GM18873 (cell line): ENCODE measurements around the gene ANO7.

Experiments used
- ATAC-seq: cut with Tn5 transposase; IDR thresholded peaks from one replicate; pipeline ENCODE4 v1.9.1; 2021; ENCODE audit warnings: mild to moderate bottlenecking, moderate library complexity, moderate number of reproducible peaks; ENCODE audit not compliant: unreplicated experiment, low FRiP score

ANO7 gene

DNA sequence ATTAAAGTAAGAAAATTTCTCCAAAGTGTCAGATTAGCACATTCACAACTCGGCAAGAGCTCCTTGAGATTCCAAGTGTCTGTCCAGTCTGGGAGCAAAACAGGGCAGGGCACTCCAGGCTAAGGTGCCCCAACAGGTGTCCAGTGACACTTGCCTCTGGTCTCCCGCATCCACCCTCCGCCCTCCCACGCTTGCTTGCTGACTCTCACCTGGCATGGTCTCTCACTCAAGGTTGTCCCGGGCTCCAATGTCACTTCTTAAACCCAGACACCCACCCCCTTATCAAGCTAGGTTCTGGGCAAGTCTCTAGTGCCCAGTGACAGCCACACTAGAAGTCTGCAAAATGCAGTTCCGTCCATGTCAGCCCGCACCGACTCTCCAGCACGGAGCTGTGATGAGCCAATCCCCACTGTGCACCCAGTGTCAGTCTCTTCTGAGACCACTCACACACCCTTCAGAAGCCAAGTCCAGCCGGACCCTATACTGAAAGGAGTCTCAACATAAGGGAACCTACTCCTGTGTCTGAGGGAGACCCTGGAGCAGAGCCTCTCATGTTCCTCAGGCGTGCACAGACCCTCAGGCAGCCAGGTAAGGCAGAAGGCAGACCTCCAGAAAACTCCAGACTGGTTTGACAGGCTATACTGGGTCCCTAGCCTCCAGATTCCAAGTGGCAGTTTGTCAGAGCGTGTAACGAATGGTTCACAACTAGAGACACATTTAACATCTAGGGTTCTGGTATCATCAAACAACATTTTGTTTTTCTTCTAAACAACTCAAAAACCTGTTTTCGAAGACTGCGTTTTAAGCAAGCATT lies 81.4 kb downstream of the ANO7 start:
- ATAC-seq, result no peak

DNA sequence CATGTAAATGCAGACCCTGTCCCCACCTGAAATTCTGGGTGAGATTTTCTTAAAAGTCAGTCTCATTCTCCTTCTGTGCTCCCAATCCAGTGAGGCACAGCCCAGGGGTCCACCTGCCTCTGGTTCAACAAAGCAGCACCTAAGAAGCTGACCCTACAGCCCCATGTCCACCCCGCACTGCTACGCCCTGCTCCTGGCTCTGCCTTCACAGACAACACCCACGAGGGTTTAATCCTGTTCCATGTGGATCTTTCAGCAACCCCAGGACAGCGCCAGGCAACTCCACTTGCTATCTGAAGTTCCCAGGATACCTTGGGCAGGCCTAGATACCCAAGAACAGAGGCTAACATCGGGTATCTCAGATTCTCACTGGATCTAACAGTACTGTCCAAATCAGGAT lies 82.1 kb downstream of the ANO7 start:
- ATAC-seq, result no peak

GRCh38 chr2:241271706-241272302 lies 83.3 kb downstream of the ANO7 start:
- no peak for ATAC-seq

- ATAC-seq, result no peak
Measured at GRCh38 chr2:241272303-241273209, 84.1 kb downstream of the ANO7 start.

GRCh38 chr2:241273210-241274020 lies 84.9 kb downstream of the ANO7 start:
- ATAC-seq, result no peak

- ATAC-seq, result no peak
Measured at GRCh38 chr2:241274127-241274526, 85.7 kb downstream of the ANO7 start.
